GM15510 (cell line): ENCODE data around the gene FIGN.

ENCODE experiments used
- POLR2A ChIP-seq: IDR thresholded peaks from 3 replicates; pipeline ENCODE4 v1.6.1; 2011; ENCODE audit warnings: borderline replicate concordance; ENCODE audit not compliant: insufficient read length; ENCODE audit errors: extremely low read depth

FIGN gene

GRCh38 chr2:163670929-163671328, 64.9 kb downstream of the FIGN start:
- TF ChIP-seq POLR2A: no peak

GRCh38 chr2:163669506-163669905, 66.3 kb downstream of the FIGN start:
- TF ChIP-seq POLR2A: no peak

DNA sequence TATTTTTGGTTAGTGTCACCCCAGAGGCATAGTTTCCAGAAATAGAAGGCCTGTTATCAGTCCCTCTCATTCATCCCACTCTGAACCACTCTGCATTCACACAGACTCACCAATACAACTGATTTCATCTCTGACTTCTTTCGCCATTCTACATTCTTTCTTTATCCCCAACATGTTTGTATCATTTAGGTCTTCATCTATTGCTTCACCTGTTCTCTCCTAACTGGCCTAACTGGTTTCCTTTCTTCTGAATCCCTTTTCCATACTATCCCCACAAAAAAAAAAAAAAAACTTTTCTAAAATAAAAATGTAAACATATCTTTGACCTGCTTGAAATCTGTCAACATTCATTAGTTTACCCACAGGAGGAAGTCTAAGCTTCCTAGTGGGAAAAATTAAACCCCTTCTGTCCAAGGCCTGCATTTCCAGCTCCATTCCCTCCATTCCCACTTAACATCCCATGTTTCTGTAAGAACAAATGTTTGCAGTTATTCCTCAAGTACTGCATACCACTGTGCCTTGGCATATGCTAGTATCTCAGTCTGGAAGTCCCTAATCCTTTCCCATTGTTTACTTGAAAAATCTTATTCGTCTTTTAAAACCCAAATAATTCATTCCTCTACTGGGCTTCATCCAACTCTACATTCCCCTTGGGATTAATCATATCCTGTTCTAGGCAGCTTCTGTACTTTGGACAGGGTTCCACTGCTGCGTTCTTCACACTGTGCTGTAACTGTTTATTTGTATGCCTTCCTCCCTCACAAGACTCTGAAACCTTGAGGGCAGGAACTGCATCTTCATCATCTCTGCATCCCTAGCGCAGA, 68.5 kb downstream of the FIGN start:
- no peak for TF ChIP-seq POLR2A

- TF ChIP-seq POLR2A: no peak
Measured at GRCh38 chr2:163665817-163666216, 70.0 kb downstream of the FIGN start.

DNA sequence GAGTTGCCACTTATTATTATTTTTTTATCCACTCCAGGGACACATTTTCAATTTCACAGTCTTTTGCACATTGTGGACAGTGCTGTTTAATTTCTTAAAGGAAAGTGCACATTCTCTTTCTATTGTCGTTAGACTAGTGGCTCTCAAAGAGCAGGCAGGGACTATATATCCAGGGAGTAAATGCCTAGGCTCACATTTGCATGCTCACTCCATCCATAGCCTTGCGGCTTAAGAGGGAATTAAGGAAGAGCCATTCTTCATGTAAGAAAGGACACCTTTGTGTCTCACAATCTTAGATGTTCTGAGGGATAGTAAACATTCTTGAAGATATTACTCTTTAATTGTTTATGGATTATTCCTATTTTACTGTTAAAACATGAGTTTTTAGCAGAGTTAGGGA, 70.8 kb downstream of the FIGN start:
- TF ChIP-seq POLR2A: no peak

DNA sequence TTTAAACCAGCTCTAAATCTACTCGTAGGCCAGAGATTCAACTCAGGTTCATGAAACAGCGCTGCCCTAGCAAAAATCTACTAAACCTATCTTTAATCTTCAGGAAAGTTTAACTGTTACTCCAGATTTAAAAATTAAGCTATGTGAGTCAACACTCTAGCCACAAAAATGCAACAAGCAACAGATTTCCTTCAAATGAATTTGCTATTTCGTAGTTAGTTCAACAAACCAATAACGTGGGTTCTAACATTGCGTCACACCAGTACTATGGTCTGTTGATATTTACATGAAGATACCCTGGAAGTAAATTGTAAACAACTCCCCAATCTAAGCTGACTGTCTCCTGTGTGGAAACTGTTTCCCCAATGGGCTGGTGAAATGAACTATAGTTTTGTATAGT, 71.2 kb downstream of the FIGN start:
- no peak for TF ChIP-seq POLR2A

GRCh38 chr2:163662141-163662780, 73.5 kb downstream of the FIGN start:
- TF ChIP-seq POLR2A: no peak

GRCh38 chr2:163659224-163659623, 76.6 kb downstream of the FIGN start:
- no peak for TF ChIP-seq POLR2A

GRCh38 chr2:163658556-163658955, 77.3 kb downstream of the FIGN start:
- TF ChIP-seq POLR2A: no peak

GRCh38 chr2:163657281-163657656, 78.5 kb downstream of the FIGN start:
- TF ChIP-seq POLR2A: no peak

DNA sequence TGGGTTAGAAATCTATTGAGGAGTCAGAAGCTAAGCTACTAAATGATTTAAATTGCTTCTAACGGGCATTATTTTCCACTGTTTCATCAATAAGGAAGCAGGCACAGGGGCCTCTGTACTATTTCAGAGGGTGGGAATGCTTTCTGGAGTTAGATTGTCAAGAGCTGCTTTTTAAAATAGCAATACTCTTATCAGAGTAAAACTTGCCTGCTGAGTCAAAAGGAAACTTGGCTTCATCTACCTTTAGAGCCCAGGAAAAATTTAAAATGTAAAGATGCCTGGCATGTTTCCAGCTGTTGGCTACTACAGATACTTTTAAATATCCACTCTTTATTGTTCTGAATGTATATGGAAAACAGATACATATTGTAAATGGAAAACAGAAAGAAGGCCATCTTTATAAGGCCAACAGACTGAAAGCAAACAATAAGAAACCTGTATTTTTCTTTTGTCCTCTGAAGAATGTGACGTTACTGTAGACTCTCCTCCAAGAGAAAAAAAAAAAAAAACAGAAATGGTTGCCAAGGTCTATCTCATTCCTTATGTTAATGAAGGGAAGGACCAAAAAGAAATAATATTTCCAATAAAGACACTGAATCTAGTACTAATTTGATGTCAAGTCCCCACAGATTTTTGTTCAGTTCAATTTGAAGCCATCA, 79.1 kb downstream of the FIGN start:
- TF ChIP-seq POLR2A: no peak

DNA sequence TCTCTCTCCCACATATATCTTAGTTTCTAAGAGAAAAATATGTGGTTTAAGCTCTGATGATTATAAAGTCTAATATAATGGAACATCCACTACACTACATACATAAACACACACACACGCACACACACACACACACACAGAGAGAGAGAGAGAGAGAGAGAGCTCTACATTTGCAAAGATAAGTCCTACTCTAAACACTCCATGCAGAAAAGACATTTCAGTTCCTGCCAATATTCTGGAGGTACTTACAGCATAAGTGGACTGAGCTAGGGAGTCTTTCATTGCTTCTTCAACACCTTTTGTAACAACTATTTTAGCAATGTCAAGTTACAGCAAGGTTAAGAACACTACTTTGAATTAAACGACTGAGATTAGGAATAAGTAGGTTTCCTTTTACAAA, 80.1 kb downstream of the FIGN start:
- no peak for TF ChIP-seq POLR2A

- TF ChIP-seq POLR2A: no peak
Measured at GRCh38 chr2:163652751-163653150, 83.1 kb downstream of the FIGN start.

GRCh38 chr2:163649080-163649479, 86.7 kb downstream of the FIGN start:
- TF ChIP-seq POLR2A: no peak

GRCh38 chr2:163647300-163647699, 88.5 kb downstream of the FIGN start:
- no peak for TF ChIP-seq POLR2A

DNA sequence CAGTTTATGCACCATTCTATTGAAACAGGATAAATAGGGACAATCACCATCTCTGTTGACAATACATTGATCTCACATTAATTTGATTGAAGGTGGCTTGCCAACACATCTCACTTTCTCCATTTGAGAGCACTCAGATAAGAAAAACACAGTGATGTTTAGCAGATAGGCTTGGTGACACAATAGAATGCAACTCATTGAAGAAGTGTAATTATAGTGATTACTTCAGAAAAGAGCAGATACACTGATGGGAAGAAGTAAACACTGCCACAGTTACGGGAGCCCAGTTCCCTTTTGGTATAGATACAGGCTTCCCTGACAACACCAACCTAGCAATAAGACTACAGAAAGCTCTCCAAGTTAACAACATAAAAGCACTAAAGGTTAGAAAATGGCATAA, 89.1 kb downstream of the FIGN start:
- no peak for TF ChIP-seq POLR2A
